HG03575 (cell line): ENCODE results near the gene KIRREL1.

ENCODE experiments used
- ATAC-seq: cut with Tn5 transposase; IDR thresholded peaks from one replicate; pipeline ENCODE4 v1.9.1; 2021; ENCODE audit not compliant: unreplicated experiment, insufficient number of reproducible peaks, low FRiP score; ENCODE audit errors: extremely low read depth

The KIRREL1 gene

DNA sequence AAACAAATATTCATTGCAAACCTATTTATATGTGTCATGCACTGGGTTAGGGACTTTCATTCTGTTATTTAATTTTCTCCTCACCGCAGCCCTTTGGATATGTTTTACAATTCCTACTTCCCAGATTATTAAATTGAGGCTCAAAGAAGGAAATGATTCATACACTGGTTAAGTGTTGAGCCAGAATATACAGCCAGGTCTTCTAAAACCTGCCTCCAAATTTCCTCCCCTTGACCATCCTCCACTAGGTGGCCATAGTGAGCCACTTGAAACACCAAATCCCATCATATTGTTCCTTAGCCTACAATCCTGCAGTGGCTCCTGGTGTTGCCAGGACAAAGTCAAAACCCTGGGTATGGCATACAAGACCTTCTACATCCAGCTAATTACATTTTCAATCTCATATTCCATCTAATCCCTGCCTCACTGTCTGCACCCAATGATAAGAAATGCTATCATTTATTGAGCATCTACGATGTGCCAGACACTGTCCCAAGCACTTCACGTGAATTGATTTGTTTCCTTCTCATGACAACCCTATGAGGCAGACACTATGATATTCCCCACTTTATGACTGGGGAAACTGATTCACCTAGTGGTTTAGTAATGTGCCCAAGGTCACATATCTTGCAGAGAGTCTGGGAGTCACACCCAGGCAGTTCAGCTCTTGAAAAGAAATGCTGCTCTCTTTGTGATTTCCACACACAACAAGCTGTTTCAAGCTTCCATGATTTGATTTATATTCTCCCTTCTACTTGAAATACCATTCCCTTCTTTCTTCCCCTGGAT lies 23.6 kb upstream of the KIRREL1 start:
- no peak for ATAC-seq

DNA sequence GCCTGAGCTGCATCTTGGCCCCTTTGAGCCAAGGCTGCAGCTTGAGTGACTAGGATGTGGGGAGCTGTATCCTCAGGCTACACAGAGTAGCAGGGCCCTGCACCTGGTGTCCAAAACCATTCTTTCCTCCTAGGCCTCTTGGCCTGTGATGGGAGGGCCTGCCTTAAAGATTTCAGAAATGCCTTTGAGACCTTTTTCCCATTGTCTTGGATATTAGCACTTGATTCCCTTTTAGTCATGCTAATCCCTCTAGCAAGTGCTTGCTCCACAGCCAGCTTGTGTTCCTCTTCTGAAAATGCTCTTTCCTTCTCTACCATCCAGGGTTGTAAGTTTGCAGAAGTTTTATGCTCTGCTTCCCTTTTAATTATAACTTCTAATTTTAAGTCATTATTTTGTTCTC lies 21.7 kb upstream of the KIRREL1 start:
- no peak for ATAC-seq

DNA sequence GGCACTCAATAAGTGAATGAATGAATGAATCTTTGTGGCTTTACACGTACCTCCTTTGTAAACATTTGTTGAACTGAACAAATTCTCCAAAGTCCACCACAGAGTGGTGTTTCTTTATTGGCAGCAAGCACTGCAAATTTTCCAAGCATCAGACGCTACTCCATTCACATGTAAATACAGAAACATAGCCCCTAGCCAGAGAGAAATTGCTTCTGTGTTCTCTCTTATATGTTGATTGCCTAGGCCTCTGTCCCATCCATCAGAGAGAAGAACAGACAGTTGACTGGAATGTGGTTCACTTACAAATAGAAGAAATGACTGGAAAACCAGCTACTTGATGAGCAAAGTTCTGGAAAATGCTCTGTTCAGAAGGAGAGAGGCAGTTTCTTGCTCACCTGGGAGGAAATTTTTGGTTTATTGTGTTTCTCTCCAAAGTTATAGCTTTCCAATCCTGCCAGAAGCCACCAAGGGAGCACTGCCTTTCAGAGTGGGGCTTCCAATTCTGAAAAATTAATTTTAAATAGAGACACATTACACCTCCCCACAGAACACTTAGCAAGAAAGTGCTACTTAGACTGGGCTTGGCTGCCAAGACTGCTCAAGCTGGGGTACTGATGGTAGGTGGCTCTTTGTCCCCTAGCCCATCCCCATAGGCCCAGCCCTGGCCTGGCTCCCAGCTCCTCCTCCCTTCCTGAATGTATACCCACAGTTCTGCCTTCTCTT lies 18.1 kb upstream of the KIRREL1 start:
- ATAC-seq = no peak

DNA sequence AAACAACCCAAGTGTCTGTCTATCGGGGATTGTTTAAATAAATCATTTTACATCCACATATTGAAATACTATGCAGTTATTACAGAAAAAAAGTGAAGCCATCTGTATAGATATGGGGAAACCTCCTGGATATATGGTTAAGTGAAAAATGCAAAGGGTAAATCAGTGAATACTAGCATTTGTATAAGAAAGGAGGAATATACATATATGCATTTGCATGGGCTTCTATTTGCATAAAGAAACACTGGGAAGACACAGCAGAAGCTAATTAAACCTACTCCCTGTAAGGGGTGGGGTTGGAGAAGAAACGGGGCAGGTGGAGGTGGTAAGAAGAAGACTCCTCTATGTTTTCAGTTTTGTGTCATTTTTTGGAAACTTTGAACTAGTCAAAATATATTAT lies 16.6 kb upstream of the KIRREL1 start:
- ATAC-seq = no peak

DNA sequence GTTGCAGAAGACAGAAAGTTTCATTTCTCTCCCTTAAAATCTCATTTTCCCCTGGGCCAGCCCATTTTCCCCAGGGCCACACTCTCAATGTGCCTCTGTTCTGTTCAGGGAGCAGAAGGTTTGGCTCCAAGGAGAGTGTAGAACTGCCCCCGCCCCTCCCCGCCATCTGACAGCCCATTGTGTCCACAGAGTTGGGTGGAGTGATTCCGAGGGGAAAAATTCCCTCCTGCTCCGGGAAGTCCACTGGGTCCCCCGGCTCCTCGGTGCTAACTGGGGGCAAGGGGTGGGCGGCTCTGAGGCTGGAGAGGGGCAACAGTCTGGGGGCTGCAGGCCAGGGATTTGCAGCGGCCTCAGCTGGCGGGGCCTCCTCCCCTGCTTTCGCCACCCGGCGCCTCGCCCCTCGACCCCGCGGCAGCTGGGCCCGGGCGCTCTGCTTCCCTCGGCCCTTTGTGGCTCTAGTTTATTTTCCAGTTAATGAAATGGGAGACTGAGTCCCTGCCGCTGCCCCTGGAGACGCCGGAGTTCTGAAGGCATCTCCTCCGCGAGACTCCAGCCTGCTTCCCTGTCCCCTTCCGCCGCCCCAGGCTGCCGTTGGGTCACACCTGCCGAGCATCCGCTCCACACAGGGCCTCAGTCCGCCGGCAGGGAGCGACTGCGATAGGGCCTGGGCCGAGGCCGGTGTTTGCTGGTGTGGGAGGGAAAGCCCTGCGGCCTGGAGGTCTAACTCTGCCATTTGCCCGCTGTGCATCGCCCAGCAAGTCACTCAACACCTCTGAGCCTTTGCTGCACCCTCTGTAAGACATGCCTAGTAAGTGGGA lies 14.7 kb upstream of the KIRREL1 start:
- no peak for ATAC-seq

DNA sequence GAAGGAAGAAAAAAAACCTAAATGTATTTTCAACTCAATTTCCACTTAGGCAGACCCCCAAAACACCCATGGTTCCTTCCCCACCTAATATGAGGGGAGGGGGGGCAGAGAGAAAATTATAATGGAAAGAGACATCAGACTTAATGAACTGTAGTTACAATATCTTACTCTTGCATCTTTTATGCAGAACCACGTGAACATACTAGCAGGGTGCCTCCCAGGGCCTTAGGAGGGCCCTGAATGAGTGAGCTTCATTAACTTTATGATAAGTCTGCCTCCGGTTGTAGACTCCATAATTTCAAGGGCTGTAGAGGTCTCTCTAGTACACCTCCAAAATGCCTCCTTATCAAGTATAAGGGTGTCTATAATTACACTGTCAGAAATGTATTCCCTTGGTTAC lies 11.3 kb upstream of the KIRREL1 start:
- ATAC-seq = no peak

DNA sequence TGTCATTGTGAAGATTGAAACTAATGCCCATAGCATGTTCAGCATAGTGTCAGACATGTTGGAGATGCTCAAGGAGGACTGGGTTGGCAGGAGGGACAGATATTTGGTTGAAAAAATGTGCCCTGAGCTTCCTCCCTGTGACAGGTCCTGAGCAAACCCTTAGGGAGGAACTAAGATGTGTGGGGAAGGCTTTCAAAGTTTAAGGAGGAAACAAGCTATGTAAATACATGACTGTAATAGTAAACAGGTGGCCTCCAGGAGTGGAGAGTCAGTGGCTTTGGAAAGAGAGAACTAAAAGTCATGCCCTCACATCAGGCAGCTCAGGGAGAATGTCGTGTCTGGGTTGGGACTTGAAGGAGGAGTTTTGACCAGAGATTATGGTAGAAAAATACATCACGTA lies 9.7 kb upstream of the KIRREL1 start:
- no peak for ATAC-seq

DNA sequence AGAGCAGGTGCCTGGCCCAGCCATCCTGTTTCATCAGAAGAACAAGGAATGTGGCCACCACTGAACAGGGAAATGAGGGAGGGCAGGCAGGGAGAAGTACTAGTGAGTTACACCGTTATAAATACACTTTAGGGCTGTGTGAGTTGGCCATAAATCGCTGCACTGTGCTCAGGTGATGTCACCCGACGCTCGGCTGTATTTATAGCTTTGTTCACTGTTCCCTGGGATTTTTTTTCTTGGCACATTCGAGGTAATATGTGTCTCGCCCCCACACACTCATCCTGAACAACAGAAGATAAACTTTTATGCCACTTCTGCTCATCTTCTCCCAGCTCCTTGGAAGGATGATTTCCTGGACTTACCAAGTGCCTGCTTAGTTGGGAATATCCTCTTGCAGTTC lies 9.0 kb upstream of the KIRREL1 start:
- ATAC-seq = no peak

DNA sequence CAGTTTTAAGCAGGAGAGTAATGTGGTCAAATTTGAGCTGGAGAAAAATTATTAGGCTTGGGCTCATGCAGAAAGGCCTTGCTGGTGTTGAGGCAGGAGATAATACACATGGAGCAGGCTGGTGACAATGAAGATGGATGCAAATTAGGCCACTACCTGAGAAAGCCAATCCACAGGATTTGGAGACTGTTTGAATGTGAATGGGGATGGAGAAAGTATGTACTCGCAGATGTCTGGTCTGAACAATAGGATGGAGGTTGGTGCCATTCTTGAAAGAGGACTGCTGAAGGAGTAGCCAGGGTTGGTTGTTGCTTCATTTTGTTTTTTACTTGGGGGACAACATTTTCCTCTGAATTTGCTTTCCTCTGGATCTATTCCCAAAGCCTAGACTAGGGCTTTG lies 8.0 kb upstream of the KIRREL1 start:
- ATAC-seq = no peak

DNA sequence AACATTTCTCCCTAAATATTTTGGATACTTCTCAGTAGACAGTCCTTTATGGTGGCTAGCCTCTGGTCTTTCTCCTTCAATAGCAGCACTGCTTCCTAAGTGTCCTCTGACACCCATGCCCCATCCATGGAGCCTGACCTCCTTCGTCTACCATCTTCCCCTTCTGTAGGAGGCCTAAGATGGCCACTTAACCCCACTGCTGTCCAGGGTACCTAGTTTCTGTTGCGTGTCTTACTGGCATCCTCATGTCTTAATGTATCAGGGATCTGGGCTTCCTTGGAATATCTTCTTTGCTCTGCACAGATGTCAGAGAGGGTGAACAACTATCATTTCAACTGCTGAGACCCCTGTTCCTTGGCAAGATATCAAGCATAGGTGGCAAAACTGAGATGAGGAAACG lies 5.4 kb upstream of the KIRREL1 start:
- no peak for ATAC-seq

DNA sequence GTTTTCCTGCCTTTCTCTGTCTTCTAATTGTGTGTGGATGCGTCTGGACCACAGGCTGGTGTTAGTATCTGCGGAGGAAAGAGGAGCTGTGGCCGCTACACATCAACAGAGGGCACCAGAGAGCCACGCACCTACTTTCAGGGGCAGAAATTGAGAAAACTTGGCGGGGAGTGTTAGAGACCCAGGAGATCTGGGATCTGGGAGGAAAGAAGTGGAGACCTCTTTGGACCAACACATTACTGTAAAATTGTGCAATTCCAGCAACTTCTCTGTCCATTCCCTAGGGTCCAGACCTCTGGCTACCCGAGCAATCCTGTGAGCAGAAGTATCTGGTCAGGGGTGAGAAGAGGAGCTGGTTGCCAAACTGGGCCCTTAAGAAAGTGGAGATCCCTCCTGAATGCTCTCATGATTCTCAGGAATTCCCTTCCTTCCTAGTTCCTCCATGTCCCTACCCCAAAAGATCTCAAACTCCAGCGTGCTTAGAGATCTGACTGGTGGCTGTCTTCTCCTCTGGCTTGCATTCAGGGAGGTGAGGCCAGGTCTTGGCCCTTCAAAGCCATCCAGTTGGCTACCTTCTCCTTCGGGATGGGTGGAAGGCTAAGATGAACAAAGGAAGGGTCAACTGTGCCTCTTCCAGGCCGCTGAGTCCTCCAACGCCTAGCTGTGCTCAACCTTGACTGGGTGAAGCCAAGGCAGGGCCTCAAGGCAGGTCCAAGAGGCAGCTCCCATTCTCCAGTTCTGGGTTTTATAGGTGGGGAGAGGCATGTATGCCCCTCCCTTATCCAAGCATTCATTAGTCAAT lies 1.2 kb upstream of the KIRREL1 start:
- no peak for ATAC-seq

DNA sequence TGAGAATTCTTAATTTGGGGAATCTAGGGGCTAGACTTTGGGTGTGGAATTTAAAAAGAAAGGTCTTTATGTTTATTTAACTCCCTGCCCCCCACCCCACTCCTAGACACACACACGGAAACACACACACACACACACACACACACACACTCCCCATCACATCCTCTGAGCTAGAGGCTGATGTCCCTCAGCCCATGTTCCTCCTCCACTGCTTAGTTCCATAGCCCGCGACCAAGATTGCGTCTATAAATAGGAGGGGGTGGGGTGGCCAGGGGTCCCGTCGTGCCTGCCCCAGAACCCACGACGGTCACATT lies 655 bp upstream of the KIRREL1 start:
- no peak for ATAC-seq

DNA sequence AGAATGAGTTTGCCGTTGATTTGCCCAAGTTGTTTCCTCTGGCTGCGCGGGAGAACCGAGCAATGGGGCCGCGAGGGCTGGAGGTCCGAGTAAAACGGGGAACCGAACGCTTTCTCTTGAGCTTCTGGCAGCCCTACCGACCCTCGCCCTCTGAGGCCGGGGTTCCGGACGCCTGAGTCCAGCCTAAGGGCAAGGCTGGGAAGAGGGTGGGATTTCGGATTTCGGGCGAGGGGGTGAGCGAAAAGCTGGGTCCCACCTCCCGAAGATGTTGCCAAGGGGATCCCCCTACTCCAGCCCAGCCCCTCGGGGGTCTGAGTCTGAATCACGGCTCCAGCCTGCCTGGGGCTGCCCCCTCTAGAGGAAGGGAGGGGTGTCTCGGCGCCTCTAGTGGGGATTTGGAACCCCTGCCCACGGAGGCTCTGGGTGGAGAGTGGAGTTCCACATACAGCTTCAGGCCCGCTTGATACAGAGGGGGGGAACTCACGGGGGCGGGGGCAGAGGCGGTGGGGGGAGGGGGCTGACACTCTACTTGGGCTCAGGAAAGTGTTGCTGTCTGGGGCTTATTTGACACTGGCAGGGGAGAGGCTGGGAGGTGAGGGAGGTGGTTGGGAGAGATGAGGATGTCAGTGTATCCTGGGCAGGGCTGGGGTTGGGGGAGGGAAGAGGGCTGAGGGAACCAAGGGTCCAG lies 617 bp downstream of the KIRREL1 start:
- ATAC-seq = no peak

DNA sequence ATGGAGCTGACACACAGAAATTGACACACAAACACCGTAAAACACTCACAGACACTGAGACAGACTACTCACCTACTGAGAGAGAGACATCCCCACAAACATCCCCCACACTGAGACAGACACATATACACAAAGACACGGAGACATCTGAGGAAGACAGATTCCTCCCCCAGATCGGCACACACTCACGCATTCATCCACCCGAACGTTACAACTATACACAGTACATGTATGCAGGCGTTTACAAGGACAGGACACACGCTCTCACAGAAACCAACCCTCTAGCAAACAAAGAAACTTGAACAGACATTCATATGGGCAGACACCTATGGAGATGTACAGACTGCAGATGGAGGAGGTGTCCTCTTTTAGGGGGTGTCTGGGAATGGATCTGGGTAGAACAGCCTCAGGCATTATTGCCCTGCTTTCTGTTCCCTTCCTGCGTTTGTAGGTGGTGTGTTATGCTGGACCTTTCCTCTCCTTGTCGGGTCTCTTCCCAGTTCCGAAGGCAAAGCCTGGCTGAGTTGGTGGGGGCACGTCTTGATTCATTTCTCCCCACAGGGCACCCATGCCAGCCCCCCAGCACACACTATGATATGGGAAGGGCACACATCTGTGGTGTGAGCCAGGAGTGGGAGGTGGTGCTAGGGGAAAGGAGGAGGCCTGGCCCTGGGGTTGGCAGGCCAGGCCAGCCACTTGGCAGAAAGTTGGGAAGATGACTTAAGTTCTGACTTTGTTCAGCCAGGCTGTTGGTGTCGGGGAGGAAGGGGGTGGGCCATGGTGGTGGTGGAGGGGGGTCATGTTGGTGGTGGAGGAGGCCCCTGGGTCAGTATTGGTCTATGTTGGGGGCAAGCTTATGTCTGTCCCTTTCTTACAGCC lies 1.5 kb downstream of the KIRREL1 start:
- ATAC-seq = no peak

DNA sequence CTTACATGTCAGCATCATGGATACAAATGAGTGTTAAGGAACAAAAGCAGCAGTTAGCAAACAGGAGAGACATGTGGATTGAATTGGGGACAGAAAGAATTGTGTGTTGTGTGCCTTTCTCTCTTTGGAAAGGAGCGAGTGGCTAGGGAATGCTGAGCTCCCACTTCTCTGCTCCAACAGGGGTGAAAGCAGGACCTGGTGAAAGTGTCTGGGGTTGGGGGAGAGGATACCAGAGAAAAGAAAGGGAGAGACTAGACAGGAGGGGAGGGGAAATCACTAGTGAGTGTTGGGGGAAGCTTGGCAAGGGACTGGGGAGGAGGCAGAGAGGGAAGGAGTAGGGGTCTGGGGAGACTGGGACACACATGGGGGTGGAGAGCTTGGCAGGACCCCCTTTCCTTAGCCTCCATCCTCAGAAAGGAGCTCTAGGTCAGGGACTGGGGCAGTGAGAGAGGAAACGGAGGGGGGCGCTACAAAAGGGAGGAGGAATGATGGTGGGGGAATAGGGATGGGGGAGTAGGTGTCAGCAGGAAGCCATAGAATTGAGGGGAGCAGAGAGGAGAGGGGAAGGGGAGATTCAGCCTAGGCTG lies 2.2 kb downstream of the KIRREL1 start:
- ATAC-seq = no peak

DNA sequence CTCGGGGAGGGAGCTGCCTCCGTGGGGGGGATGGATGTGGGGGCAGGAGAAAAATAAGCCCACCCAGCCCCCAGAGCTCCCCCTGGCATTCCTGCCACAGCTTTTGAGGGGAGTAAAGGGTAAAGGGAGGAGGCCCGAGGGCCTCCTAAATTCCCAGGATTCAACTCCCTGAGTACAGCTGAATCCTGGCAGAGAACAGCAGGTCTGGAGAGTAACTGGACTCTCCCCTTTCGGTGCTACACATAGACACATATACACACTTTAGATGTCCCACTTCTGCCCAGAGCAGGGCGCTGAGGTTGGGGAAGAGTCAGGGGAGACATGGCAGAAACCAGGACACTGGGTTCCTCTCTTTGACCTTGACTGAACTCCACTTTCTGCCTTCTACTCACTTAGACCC lies 3.0 kb downstream of the KIRREL1 start:
- no peak for ATAC-seq

DNA sequence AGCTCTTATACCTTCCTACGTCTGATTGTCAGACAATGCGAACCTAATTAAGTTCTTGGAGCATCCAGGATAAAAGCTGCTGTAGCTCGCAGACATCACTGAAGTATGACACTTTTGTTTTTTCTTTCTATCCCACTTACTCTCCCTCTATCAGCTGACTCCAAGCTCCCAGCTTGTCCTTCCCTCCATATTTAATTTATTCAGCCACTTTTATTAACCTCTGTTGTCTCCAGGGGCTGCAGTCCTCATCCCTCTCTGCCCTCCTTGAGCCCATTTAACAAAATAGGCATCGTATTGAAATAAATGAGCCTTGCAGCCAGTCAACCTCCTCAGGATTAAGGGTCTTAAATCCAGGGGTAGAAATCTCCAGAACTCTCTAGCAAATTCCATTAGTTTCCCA lies 7.1 kb downstream of the KIRREL1 start:
- no peak for ATAC-seq
